IPS DF 4.7 (cell line): ENCODE data around the gene GLRB.
"Not testable (repeated sequence)": the region's sequence is repeated elsewhere in the genome, so short reads cannot be mapped to it uniquely, and the experiment has no call there.

Source experiments
- DNase-seq: peaks from one replicate; pipeline ENCODE4 v3.0.0-alpha.2; 2013; ENCODE audit warnings: low spot score; ENCODE audit errors: extremely low read depth

Gene GLRB

DNA sequence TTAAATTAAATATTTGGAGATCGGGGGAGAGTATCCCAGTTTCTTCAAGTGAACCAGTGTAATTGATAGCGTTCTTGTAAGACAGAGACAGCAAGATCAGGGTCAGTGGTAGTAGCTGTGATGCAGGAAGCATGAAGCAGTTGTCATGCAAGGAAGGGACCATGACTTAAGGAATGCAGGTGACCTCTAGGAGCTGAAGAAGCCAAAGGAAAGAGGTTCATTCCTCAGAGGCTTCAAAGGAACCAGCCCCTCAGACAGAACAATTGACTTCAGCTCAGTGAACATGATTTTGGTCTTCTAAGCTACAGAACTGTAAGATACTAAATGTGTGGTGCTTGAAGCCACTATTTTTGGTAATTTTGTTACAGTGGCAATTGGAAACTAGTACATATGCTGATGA is 51.6 kb downstream of the GLRB start:
- DNase-seq = no peak

GRCh38 chr4:157128395-157128794 is 52.4 kb downstream of the GLRB start:
- DNase-seq = no peak

GRCh38 chr4:157141976-157142375 is 66.0 kb downstream of the GLRB start:
- no peak for DNase-seq

GRCh38 chr4:157143369-157143768 is 67.4 kb downstream of the GLRB start:
- no peak for DNase-seq

DNA sequence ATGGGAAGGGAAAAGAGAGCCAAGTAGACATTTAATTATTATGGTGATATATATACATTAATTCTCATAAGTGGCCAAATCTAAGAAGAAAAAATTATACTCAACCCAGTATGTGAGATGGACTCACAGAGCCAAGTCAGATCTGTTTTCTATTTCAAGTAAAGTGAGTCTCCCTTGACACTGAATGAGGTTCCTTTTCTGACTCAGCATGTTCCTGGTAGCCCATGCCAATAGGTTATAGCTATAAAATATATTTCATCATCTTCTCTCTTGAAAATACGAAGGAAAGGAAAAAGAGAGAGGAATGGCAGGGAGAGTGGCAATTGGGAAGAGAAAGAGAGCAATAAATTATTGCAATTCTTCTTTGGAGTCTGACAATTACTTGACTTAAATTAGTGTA is 75.8 kb downstream of the GLRB start:
- no peak for DNase-seq

DNA sequence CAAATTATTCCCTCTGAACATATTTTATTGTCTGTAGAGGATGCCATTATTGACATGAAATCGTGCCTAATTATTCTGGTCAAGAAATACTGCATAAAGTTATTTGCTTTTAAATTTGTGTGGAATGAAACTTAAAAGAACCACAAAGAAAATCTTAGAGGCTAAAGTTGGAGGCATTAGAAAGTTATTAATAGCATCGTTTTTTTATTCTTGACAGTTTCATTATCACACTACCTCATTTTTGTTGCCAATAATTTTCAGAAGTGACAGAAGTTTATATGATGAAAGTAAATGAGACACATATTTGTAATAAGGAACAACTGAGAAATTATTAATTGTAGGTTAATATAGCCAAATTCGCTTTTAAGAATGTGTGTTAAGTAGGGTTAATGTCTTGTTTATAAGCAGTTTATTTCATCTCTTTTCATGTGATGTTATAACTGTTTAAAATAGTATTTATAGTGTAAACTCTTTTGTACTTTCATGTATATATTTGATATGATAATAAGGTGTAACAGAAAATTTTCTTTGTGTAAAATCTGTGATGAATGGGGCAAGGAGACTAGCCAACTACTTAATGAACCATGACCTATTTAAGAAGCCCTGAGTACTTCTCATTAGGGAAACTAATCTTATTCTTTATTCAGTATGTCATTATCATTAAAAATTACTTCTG is 90.1 kb downstream of the GLRB start:
- no peak for DNase-seq

DNA sequence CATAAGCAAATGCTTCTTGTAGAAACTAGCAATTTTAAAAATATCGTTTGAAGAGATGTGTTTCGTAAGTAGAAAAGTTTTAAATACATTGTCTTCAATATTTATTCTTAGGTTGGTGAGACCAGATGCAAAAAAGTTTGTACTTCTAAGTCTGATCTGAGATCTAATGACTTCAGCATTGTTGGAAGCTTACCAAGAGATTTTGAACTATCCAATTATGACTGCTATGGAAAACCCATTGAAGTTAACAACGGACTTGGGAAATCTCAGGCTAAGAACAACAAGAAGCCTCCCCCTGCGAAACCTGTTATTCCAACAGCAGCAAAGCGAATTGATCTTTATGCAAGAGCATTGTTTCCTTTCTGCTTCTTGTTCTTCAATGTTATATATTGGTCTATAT is 94.4 kb downstream of the GLRB start:
- no peak for DNase-seq

DNA sequence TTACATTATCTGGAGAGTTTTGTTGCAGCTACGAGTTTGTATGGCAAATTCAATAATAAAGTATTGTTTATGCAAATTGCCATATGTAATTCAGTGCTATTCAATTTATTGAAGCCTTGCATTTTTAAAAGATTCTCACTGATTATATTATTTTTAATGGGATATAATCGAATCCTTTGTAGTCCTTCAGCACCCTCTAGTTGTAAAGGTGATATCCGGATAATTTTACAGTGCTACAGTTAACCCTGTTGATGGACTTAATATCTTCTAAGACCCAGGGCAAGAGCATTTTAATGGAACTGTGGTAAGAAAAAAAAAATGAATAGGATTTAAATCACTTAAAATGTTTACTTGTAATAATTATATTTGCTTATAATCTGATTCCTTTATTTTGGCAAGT is 96.1 kb downstream of the GLRB start:
- DNase-seq = no peak

- not testable (repeated sequence) for DNase-seq
Measured at GRCh38 chr4:157180268-157180667, 104.3 kb downstream of the GLRB start.

GRCh38 chr4:157184300-157184699 is 108.3 kb downstream of the GLRB start:
- DNase-seq = no peak

- no peak for DNase-seq
Measured at GRCh38 chr4:157185363-157185762, 109.4 kb downstream of the GLRB start.

GRCh38 chr4:157195374-157195773 is 119.4 kb downstream of the GLRB start:
- no peak for DNase-seq

DNA sequence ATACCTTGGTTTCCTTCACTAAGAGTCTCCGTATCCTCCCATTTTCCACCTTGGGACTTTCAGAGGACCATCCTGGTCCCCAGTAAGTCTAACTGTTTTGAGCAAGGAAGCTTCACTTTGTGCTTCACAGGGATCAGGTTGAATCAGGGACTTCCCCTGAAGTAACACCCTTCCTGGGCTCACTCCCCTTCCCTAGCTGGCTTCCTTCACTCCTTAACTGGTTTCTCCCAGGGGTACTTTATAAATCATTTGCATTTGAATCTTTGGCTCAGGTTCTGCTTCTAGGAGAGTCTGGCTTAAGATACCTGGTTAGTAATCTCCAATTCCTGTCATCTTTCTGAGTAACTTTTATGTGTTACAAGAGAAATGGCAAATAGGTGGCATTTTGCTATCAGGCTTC is 120.1 kb downstream of the GLRB start:
- DNase-seq = no peak

GRCh38 chr4:157204634-157205244 is 128.8 kb downstream of the GLRB start:
- peak; percentile 28 for DNase-seq

DNA sequence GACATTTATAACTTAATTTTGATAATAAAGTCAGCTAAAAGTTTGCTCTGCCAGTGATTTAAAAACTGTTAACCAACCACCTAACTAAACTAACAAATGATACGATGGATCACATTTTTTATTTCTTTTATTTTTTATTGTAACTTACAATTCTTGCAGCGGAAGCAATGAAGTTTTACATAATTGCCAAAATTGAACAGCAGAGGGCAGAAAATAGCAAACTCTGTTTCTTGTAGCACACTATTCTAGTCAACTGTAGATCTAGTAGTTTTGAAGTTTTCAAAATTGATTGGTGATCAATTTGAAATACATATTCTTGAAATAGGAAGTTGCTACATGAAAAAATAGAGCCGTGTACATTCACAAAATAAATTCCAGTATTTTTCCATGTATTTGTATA is 141.8 kb downstream of the GLRB start:
- no peak for DNase-seq

GRCh38 chr4:157219711-157220370 is 143.9 kb downstream of the GLRB start:
- no peak for DNase-seq

DNA sequence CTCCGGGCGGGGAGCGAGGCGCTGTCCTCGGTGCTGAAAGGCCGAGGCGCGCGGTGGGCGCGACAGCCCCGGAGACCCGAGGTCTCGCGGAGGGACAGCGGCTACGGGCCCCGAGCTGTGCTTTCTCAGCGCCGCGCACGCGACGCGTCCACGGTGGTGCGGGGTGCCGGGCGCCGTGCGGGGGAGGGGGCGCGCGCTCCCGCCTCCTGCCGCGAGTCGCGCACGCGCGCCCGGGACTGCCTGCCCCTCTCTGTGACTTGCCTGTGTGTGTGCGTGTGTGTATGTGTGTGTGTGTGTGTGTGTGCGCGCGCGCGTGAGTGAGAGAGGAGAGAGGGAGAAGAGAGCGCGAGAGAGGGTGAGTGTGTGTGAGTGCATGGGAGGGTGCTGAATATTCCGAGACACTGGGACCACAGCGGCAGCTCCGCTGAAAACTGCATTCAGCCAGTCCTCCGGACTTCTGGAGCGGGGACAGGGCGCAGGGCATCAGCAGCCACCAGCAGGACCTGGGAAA is 144.5 kb downstream of the GLRB start, which contains the start of gene GRIA2:
Gene GRIA2 (plus strand): TSS at position 358 of the 511 bp plus-strand sequence. CDS start 315 bp downstream, outside the sequence.
- peak; percentile 25 for DNase-seq

GRCh38 chr4:157221426-157221894 is 145.5 kb downstream of the GLRB start:
- DNase-seq = no peak
